ENCODE data around the gene AFAP1L2. TPM values are rescaled to one million over a fixed set of nuclear protein-coding genes. Genes with fewer than 3 reads are reported as not detected.

AFAP1L2 gene
- total RNA-seq, 1 experiment from 2014 or later = 17.1 TPM

DNA sequence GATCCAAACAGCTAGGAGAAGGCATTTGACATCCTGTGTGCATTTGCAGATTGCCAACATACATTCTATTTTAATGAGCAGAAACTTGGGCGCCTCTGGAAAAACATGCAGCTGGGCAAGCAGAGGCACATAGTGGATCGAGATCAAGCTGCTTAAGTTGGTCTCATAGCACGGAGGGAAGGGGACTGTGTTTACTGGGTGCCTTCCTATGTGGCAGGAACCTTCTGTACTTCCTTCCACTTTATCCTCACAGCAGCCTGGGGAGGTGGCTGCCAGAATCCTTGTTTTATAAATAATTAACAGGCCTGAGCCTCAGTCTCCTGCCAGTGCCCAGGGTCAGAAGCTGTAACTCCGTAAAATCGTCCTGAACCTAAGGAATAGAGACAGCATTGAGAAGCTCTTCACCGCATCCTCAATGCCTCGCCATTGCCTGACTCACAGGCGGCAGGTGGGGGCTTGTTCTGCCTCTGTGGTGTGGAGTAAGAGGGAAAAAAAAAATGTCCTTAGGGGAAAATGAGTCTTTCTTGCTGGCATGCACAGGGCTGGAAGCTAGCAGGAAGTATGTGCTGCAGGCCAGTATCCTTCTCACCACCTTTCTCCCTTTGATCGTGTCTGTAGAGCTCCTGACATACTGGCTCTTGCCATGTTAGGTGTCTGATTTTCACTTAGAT, 159.0 kb downstream of the AFAP1L2 start:
- peak; percentile 57 for DNase-seq (ENCODE audit: low read depth)

Other genes with a start within 250 kb of the AFAP1L2 start
- 8.4 and 14.1 TPM in 2 replicates for gene CCDC186, start 230.3 kb downstream of the AFAP1L2 start, total RNA-seq (2014; rRNA removed; shearing (Covaris generic))
- gene TDRD1, start 225.1 kb downstream of the AFAP1L2 start, total RNA-seq (2014; rRNA removed; shearing (Covaris generic)) = 0.06 TPM in 1 of 2 replicates, not detected in the other
- not detected in 2 replicates for gene VWA2, start 165.2 kb downstream of the AFAP1L2 start, total RNA-seq (2014; rRNA removed; shearing (Covaris generic))

All from Daoy (cell line).